Umbilical cord (tissue), 2 donors: ENCODE results near the gene ACSL6. TPM values are rescaled to one million over a fixed set of nuclear protein-coding genes. Genes with fewer than 3 reads are reported as not detected.

Experiments
- DNase-seq: peaks from one replicate; pipeline ENCODE4 v3.0.0-alpha.2; 2015; ENCODE audit warnings: low spot score
- total RNA-seq: library from RNA; depleted of rRNA; stranded (reverse); fragments of >200 nt; gene quantifications from one replicate; pipeline ENCODE4 v1.2.3, GENCODE V29; 2014; ENCODE audit warnings: low replicate concordance; ENCODE audit not compliant: insufficient read depth

ACSL6 gene
- total RNA-seq, 1 donor from 2014 or later = 11.6 TPM

DNA sequence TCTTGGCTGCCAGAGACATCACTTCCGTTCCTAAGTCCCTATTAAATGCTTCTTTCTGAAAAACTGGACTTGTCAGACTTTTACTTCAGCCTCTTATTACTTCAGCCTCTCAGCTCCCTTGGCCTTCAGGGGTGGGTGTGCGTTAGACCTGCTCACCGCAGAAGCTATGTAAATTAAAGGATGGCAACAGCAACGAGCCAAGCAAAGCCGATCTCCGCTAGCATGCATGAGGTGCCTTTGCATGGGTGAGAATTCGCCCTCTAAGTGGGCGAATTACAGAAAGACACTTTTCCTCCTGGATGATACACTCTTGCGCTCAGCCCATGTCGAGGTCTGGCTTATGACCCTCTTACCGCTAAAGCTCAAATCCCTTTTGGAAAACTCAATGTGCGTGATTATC is 38.1 kb upstream of the ACSL6 start:
- DNase-seq = no peak

DNA sequence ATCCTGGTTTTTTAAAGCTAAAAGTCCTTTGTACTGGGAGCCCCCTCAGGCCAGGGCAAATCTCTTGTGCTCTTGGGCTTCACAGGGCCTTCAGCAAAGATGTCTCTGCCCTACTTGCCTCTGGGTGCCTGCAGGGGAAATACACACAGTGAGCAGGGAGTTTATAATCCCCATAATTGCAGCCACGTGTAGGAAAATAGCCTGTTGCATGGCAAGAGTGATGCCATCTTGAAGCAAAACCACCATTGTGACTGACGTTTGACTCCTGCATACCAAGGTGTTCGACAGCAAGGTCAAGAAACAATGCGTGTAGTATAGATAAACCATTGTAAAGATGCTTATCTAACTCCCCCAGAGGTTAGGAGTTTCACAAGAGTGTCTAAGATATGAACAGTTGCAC is 37.6 kb upstream of the ACSL6 start:
- no peak for DNase-seq

DNA sequence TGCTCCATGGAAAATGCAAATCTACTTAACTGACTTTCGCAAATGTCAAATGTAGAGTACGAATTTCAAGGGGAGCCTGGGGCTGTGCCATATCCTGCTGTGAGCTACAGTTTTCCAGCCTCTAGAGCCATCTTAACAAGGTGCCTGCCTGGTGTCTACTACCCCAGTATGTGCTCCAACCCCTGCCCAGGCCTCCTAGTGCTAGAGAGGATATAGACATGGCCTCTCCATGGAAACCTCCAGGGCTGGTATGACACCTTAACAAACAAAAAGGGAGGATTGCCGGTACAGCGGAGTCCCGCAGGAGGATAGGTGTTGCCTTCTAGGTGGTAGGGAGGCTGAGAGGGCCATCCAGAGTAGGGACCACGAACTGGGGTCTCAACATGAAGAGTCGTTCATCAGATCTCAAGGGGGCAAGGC is 35.4 kb upstream of the ACSL6 start:
- DNase-seq = no peak

DNA sequence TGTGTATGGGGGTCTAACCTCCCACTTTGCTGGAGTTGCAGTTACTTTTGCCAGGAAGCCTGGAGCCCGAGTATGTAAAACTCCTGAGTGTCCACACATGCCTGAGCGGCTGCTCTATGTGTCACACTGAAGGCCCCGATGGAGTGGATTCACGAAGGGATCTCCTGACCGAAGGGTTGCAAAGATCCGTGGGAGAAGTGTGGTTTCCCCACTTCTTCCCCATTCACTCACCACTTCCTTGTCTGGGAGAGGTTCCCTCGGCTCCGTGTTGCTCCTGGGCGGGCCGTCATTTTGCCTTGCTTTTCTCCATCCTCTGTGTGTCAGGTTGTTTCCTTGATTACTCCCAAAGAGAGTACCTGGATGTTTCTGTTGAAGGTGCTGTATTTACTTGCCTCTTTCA is 32.7 kb upstream of the ACSL6 start:
- no peak for DNase-seq

DNA sequence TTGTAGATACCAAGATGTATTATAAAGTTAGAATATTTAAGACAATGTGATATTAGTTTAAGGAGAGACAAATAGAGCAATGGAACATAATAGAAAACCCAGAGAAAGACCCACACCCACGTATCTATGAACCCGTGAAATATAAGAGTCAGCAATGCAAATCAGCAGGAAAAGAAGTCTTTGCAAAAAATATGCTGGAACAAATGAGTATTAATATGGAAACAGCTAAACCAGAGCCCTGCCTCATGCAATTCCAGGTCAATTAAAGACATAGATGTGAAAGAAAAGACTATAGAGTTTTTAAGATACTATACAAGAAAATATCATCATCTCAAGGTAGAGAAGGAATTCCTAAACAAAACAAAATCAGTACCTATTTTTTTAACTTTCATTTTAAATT is 25.9 kb upstream of the ACSL6 start:
- no peak for DNase-seq

DNA sequence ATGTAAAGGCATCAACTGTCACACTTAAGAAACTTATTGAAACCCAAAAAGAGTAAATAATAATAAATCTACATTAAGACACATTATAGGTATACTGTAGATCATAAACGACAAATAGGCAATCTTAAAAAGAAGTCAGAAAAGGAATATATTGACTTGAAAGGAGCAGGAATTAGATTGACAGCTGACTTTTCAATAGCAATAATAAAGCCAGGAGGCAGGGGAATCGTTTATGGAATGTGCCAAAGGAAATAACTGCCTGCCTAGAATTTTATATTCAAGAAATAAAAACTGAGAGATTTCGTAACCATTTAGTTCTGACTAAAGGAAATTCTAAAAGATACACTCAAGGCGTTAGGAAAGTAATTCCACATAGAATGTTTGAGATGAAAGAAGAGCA is 21.7 kb upstream of the ACSL6 start:
- no peak for DNase-seq

DNA sequence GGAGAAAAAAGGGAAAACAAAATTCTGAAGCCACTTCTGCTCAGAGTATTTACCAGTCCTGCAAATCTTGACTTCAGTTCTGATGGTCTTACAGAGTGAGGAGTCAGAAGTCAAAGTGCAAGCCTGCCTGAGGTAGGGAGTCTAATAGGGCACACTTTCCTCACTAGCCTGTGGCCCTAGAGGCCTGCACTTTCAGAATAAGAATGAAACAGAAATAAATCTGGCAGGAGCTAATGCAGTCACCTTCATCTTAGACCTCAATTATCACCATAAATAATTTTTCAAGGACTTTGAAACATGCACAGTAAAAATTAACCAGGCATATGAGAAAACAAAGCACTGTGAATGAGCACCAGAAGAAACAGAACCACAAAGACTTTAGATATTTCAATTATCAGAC is 20.7 kb upstream of the ACSL6 start:
- no peak for DNase-seq

DNA sequence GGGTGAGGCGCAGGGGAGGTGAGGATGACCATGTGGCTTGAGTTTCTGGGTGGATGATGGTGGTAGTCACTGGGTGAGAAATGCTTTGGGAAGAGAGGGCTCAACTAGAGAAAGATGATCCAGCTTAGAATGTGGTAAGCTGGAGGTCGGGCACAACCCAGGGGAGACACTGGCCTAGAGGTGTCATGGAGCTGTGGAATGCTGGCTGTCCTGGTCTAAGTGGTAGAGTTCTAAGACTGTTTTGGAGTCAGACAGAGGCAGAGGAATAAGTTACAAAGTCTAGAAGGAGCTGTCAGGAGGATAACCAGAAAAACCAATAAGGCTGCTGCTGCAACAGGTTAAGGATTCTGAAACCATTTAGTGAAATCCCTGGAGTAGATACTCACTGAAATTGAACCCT is 19.2 kb upstream of the ACSL6 start:
- DNase-seq = no peak

DNA sequence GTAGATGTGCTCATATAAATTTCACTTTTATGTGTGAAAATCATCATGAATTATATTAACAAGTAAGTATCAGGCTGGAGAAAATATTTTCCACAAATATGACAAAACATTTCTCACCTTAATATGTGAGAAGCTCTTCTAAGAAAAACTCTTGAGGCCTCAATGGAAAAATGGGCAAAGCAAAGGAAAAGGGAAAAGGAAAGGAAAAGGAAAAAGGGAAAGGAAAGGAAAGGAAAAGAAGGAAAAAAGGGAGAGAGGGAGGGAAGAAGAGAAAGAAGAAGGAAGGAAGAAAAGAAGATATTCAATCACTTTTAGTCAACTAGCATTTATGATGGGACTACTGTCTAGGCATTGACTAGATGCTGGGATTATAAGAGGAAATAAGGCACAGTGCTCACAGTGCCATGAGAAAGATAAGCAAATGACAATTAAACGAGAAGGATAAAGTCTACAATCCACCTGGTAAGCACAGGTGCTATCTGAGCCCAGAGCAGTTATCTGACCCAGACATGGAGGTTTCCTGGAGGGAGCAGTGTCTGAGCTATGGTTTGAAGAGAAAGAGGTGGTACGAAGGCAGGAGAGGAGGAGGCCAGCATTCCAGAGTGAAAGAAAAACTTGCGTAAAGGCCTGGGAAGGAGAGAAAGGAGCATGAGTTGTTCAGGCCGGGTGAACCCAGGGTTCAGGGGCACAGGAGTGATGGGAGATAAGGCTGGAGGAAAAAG is 18.3 kb upstream of the ACSL6 start:
- no peak for DNase-seq

DNA sequence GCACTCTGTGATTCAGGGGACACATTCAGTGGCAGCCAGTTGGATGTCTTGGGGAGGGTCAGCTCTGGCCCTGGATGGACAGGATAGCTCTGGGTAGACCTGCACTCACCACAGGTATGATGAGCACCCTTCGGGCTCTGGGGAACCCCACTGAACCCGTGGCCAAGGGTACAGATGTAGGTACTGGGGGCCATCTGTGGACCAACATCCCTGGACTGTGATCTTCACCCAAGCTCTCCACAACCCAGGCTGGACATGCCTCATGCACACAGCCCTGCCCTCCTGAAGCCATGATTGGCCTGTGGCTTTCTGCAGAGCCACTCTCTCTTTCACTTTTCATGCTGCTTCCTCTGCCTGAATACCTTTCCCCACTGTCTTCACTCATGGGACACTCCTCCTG is 15.6 kb upstream of the ACSL6 start:
- no peak for DNase-seq

DNA sequence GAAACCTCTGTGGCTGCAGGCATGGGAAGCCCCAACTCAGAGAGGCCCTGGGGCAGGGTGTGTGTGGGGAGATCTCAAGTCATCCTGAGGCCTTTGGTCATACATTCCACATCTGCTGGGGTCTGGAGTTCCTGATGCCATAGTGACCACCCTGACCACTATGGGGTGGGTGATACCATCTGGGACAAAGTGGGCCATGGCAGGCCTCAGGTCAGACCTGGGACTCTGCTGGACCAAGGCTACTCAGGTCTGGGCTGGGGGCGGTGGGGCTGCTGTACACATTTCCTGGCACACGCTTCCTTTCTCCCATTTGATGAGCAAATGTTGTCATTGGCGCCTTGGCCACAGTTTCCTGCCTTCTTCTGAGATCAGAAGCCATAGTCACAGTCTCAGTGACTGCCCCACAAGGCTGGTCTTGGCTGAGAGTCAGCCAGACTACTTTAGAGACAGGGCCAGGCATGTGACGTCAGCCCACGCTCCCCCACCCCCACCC is 15.1 kb upstream of the ACSL6 start:
- no peak for DNase-seq

DNA sequence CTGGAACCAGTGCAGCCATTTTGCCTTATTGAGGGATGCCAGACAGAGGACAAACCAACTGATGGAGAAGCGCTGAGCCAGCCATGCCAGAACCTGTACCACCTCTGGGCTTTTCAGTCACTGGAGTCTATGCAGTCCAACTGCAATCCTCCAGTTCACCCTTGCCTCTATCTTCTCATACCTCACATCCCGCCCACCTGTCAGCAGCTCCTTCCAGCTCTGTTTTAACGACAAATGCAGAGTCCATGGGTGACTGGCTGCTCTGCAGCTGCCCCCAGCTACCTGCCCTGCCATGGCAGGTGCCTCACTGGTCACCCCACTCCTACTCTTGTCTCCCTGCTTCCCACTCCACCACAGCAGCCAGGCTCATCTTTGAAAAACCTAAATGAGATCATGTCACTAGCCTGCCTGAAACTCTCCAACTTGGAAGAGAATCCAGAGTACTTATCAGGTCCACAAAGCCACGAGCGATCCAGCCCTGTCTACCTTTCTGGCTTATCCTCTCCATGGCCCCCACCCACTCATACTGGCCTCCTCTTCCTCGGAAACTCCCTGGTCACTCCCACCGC is 14.0 kb upstream of the ACSL6 start:
- DNase-seq = no peak

DNA sequence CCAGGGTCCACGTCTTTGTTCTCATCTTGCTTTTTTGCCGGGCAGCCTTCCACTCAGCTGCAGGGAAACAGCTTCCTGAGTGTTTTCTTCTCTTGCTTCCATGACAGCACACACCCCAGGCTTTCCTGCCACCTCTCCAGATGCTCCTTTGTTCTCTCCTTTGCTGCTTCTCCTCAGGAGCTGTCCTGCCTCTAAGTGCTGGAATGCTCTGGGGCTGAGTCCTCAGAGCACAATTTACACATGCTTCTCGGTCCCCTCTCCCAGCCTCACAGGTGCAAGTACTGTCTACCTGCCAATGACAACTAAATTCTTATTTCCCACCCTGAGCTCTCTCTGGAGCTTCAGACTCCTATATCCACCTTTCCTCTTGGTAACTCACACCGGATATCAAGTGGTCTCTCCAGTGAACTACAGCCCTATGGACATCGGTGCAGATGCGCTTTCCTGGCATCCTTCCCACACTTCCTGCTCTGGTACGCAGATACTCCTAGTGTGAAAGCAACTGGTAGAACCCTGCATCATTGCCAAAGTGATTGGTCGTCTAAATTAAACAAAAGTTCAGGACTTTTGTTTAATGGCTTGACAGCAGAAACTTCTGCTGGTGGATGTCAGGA is 13.4 kb upstream of the ACSL6 start:
- DNase-seq = no peak

DNA sequence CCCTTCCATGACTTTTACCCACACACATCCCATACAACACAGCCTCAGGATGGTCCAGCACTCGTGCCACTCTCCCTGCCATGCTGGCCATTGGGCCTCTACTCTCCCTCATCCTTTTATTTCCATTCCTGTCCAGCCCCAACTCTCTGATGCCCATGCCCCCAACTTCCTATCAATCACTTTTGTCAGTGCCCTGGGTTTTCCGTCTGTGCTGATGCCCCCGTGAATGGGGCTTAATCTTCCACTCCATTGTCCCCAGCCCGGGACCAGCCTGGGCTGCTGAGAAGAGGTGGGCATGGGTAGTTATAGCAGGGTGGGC is 12.6 kb upstream of the ACSL6 start:
- no peak for DNase-seq

DNA sequence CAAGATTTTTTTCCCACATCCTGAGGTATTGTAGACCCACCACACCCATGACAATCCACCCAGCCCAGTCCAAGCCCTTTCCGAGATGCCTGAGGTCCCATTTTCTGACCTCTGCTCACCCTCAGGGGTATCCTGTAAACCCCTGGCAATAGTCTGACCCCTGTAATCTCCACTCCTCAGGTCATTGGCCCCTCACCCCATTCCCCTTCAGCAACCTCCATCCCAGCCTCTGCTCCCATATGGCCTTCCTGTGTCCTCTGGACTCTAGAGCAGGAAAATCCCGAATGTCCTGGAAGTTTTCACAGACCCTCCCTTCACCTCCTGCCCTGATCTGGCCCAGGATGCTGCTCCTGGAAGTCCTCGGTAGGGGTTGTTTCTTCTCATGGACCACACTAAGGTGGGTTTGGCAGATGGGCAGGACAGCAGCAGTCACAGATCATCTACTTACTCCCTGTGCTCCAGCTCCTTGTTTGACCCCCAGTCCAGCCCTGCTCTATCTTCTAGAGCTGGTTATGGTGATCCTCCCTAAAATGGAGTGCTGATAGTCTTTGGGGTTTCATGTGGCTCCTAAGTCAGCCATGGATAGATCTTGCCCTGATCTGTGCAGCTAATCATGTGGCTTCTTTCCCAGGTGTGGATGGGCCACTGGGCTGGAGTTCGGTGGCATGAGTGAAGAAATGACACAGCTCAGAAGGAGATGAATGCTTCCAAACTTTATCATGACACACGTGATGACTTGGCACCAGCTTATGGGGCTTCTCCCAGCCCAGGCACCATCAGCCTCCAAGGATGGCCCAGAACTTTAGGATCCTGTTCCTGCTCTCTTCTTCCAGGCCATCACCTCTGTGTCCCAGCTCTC is 12.0 kb upstream of the ACSL6 start:
- DNase-seq = no peak

DNA sequence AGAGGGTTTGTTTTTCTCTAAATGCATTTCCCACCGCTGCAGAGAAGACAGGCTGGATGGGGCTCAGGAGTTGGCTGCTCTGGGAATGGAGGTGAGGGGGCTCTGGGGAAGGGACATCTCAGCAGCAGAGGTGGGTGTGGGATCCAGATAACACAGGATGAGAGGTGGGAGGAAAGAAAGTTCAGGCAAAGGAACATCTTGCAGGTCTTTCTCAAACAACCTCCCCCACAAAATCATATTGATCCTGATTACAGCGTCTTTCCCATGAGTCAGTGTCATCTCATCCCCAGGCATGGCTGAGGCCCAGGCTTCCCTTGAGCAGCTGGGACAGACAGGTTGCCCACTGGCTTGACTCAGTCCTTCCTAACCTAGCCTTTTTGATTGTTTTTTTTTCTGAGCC is 11.3 kb upstream of the ACSL6 start:
- no peak for DNase-seq

DNA sequence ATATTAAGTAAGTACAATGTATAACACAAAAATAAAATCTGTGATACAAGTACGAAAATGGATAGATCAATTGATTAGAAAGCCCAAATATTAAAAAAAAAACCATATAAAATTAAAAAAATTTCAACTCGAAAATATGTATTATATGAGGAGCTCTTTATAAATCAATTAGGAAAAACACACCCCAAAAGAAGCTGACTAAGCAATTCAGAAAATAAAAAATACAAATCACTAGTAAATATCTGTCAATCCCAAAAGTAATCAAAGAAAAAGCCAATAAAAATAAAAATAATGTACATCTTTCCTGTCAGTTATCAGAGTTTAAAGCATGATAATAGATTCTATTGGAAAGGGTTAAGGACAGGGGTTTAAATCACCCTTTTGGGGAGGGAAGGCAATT is 10.2 kb upstream of the ACSL6 start:
- DNase-seq = no peak

DNA sequence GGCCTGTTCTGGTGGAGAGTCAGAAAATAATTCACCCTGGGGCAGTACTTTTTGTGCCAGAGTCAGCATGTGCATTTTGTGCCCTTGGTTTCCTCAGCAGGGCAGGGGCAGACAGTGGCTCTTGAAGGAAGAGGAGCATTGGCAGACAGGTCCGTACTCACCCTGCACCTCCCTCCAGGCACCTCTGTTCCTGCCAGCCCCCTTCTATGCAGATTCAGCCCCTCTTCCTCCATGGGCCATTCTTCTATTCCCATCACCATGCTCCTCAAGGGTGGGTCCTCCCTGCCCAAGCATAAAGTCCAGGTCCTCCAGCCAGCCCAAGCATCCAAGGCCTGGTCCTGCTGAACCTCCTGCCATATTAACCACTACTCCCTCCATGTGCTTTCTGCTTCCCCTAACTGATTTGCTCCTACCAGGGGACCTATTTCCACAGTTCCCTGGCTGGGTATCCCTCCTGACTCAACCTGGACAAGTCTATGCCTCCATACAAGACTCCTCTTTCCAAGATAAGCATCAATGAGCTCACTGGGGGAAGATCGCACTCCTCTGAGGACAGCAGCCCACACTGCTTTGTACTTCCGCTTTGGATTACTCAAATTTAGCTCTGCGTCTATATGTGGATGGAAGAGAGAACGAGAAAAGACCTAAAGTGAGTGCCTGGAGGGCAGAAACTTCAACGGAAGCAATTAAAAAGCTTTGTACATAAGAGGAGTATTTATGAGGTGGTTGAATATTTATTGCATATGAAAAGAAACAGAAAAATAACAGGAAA is 9.3 kb upstream of the ACSL6 start:
- no peak for DNase-seq

DNA sequence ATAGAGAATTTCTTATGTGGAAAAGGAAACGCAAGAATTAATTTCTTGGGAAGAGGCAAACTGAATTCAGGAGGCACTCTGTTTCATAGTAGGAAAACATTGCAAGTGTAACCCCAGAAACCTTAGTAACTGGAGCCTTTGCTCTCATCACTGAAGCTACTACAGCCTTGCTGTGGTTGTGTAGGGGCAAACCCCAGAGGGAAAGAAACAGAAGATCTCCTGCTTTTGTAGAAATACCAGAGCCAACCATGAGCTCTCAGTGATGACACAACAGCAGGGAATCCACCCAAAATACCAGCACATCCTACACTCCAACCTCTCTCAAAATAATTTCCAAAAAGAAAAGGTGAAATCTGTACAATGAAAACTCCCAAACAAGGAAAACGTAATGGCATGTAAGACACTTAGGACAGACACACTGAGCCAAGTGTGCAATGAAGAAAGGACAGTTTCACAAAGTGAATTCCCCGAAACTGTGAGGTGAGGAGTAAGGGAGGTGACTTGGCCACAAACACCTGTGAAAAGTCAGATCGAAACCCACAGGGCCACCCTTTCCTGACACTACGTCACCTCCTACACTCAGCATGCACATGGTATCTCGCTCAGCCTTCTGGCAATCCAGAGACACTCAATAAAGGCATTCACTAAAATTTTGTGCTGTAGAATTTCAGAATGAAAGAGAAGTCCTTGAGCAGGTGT is 8.5 kb upstream of the ACSL6 start:
- DNase-seq = no peak

DNA sequence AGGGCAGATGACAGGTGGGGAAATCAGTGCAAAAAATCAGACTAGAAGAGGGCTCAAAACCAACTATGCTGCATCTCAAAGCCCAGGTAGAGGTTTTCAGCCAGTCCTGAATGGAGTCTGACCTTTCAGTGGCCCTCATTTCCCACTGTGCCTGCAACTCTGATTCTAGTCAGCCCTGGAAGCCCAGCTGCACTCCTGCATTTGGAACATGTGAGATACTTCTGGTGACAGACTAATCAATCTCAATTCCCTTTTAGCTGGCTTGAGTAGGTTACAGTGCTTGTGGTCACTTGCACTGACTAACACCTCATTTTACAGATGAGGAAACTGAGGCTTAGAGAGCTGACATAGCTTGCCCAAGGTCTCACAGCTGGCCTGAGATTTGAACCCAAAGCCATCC is 7.9 kb upstream of the ACSL6 start:
- DNase-seq = no peak
